Kidney (tissue), 14 donors: Measurements from ENCODE around the gene KANK2. TPM values are rescaled to one million over a fixed set of nuclear protein-coding genes. Genes with fewer than 3 reads are reported as not detected.

Source experiments
- DNase-seq, 5 donors: peaks; one replicate each; pipeline ENCODE4 v3.0.0-alpha.2; 2013 to 2020
- FAIRE-seq: peaks from 2 replicates; lab custom pipeline; 2012; peaks lifted over from hg19 to GRCh38; lab: Jason Lieb, UNC
- H3K27ac ChIP-seq, 2 donors: one replicate each; pipeline ENCODE4 v1.7.0; 2013; ENCODE audit warnings: low read depth in 2 of 2, low read length in 2 of 2, inconsistent platforms in 1 of 2
- H3K27me3 ChIP-seq: one replicate; pipeline ENCODE4 v1.7.1; 2013; ENCODE audit warnings: low read length, inconsistent platforms; ENCODE audit not compliant: control insufficient read depth, insufficient read depth
- H3K36me3 ChIP-seq, 3 donors: one replicate each; pipeline versions ENCODE4 v1.7.0 to v1.7.1; 2013; ENCODE audit warnings: low read length in 3 of 3, control low read depth in 1 of 3, inconsistent platforms in 1 of 3; ENCODE audit not compliant: insufficient read depth in 3 of 3, control insufficient read depth in 2 of 3
- H3K4me1 ChIP-seq, 3 donors: one replicate each; pipeline versions ENCODE4 v1.7.0 to v1.7.1; 2013; ENCODE audit warnings: low read length in 3 of 3, inconsistent platforms in 1 of 3, low read depth in 1 of 3; ENCODE audit not compliant: control insufficient read depth in 2 of 3, insufficient read depth in 2 of 3
- H3K4me3 ChIP-seq, 3 donors: one replicate each; pipeline versions ENCODE4 v1.7.0 to v1.8.1; 2013; ENCODE audit warnings: low read length in 3 of 3, control low read depth in 1 of 3, inconsistent platforms in 1 of 3
- H3K9ac ChIP-seq, 3 donors: one replicate each; pipeline versions ENCODE4 v1.7.0 to v1.7.1; 2013; ENCODE audit warnings: low read length in 3 of 3, control low read depth in 1 of 3, inconsistent platforms in 1 of 3
- H3K9me3 ChIP-seq, 3 donors: one replicate each; pipeline versions ENCODE4 v1.7.0 to v1.7.1; 2013; ENCODE audit warnings: low read length in 3 of 3, control low read depth in 1 of 3, inconsistent platforms in 1 of 3; ENCODE audit not compliant: control insufficient read depth in 2 of 3, insufficient read depth in 1 of 3
- intact Hi-C: fragments of 100-400 bp; cut with DNase I; formaldehyde crosslinking; loops from one replicate; pipeline ENCODE4 v1.11.1; 2022
- polyA plus RNA-seq: library from polyadenylated mRNA; stranded (reverse); fragments of 350-450 nt; fragmentation: Illumina TruSeq; extraction: RNeasy Lipid Tissue Mini Kit (QIAGEN cat#74804); gene quantifications from one replicate; pipeline ENCODE4 v1.2.3, GENCODE V29; 2014; ENCODE audit warnings: low read depth, low replicate concordance; ENCODE audit not compliant: insufficient read depth
- total RNA-seq: library from RNA; stranded (reverse); fragmentation: NEBNext Ultra II Directional; extraction: Animal tissue kit (Norgen Biotek cat#: 25700); gene quantifications from one replicate; pipeline ENCODE4 v1.2.1, GENCODE V29; 2021
- TF ChIP-seq, protein P1 (sequence below): IDR thresholded peaks from 3 replicates; pipeline ENCODE4 v1.5.1; 2012; ENCODE audit warnings: mild to moderate bottlenecking, moderate library complexity, borderline replicate concordance; ENCODE audit not compliant: insufficient read depth; ENCODE audit errors: extremely low read depth
- donor health status: control.
- donor health status: control.
- donor health status: control.
- donor health status: control.
- donor health status: control.
- donor health status: DM: yes; HTN: yes; CAD: no.
- donor health status: Normal renal cell carcinoma (clear cell type).

Gene KANK2
- total and polyA plus RNA-seq, 2 donors from 2014 or later: 37.5 to 119 TPM

DNA sequence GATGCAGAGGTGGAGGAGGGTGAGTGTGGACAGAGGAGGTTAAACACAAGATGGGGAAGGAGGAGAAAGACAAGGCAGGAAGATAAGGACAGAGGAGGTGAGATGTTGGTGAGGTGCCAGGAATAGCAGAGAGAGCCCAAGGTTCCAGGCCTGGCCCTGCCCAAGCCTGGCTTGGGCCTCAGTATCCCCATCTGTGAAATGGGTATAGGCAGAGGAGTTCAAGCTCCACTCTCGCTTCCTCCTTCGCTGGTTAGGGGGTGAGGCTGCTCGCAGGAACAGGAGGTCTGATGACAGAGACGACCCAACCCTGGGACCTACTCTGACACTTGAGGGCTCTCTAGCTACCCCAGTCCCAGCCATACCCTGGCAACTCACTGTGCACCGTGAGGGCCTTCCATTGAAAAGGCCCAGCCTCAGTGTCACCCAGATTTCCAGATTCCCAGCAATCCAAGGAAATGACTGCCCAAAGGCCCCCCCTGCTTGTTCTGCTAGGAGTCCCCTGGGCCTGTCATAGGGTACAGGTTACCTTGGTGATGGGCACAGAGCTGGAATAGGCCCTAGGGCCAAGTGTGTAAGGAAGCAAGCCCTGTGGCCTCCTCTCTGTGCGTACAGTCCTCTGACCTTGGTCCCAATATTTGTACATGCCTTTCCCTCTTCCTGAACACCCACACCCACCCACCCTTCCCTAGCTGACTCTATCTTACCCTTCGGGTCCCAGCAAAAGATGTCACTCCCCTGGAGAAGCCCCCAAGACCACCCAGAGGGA lies 33.5 kb upstream of the KANK2 start:
- no peaks in the 10 kb centered on the region for H3K9me3 ChIP-seq

DNA sequence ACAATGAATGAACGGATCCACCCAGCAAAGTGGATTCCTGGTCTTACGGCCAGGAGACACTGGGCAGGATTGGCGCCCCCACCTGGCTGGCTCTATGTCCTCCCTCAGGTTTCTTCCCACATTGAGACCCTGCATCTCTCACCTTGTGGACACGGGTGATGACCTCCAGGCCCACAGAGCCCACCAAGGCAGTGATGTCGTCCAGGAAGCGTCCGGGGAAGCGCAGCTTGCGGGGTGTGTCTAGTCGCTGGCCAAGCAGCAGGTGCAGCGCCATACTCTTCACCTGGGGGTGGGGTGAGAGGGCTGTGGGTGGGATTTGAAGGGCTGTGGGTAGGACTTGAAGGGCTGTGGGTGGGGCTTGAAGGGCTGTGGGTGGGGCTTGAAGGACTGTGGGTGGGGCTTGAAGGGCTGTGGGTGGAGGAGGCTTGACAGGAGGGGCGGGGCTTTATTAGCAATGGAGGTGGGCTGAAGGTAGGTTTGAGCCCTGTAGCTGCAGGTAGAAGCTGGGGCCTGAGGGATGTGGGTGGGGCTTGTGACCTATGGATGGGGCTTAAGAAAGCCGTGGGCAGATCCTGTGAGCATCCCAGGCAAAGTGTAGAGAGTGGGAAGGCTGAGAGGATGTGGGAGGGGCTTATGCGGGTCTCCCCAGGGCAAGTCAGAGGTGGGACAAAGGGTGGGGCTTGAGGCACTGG lies 30.0 kb upstream of the KANK2 start:
- Histone ChIP-seq H3K36me3 (peaks cover 6 to 22% (median 19%) of the 10 kb centered on the region in 3 donors), H3K27me3 (no peaks in the 10 kb centered on the region), H3K9ac (no peak overlapping the region), H3K27ac (no peak overlapping the region), H3K4me3 (no peak overlapping the region), H3K4me1 (no peaks in the 10 kb centered on the region), H3K9me3 (no peaks in the 10 kb centered on the region)
- intact Hi-C loops: no loop called here
- DNase-seq (no peak), FAIRE-seq (no peak)
- TF ChIP-seq, protein P1, sequence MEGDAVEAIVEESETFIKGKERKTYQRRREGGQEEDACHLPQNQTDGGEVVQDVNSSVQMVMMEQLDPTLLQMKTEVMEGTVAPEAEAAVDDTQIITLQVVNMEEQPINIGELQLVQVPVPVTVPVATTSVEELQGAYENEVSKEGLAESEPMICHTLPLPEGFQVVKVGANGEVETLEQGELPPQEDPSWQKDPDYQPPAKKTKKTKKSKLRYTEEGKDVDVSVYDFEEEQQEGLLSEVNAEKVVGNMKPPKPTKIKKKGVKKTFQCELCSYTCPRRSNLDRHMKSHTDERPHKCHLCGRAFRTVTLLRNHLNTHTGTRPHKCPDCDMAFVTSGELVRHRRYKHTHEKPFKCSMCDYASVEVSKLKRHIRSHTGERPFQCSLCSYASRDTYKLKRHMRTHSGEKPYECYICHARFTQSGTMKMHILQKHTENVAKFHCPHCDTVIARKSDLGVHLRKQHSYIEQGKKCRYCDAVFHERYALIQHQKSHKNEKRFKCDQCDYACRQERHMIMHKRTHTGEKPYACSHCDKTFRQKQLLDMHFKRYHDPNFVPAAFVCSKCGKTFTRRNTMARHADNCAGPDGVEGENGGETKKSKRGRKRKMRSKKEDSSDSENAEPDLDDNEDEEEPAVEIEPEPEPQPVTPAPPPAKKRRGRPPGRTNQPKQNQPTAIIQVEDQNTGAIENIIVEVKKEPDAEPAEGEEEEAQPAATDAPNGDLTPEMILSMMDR: no peak

More for the DNA sequence above, 33.5 kb upstream of the KANK2 start:
- no peaks in the 10 kb centered on the region for H3K27me3 ChIP-seq
- peaks cover 12 to 23% (median 16%) of the 10 kb centered on the region in 3 donors for H3K36me3 ChIP-seq
- no peak overlapping the region for H3K9ac ChIP-seq
- FAIRE-seq (no peak), DNase-seq (no peak)
- H3K4me3 ChIP-seq: no peak overlapping the region
- no peaks in the 10 kb centered on the region for H3K4me1 ChIP-seq
- intact Hi-C loops: no loop called here
- TF ChIP-seq, protein P1: no peak
- H3K27ac ChIP-seq: no peak overlapping the region

DNA sequence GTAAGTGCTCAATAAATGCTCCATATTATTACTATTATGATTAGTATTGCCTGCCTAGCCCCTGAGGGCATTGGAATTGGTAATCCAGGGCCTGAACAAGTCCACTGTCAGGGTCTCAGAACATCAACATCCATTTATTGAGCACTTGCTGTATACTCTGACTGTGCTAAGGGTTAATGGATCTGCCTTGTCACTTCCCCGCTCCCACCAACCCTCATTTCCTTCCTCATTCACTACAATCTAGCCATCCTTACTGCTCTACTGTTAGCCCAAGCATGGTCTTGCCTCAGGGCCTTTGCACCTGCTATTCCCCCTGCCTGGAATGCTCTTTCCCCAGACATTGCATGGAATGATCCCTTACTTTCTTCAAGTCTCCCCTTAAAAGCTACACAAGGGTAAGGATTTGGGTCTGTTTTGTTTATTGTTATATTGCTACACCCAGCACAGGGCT lies 29.4 kb upstream of the KANK2 start:
- no peak overlapping the region for H3K9ac ChIP-seq
- DNase-seq (no peak), FAIRE-seq (no peak)
- no peaks in the 10 kb centered on the region for H3K27me3 ChIP-seq
- intact Hi-C loops: no loop called here
- TF ChIP-seq, protein P1: no peak
- H3K4me1 ChIP-seq: no peaks in the 10 kb centered on the region
- H3K4me3 ChIP-seq: no peak overlapping the region
- H3K36me3 ChIP-seq: peaks cover 8 to 23% (median 22%) of the 10 kb centered on the region in 3 donors
- H3K27ac ChIP-seq: no peak overlapping the region
- H3K9me3 ChIP-seq: peaks cover 0 to 2% (median 0%) of the 10 kb centered on the region in 3 donors
